Endothelial cell of umbilical vein (primary cell): ENCODE data around the gene MEIOSIN. TPM values are rescaled to one million over a fixed set of nuclear protein-coding genes. Genes with fewer than 3 reads are reported as not detected.

Experiments used
- BruUV-seq: library from RNA; stranded (reverse); fragments of 400-500 nt; replicated peaks from 2 replicates; lab custom pipeline; 2021; lab: Mats Ljungman, UMichigan
- CTCF ChIA-PET: fragments of 300-600, 350-600 bp; sonication (Branson Sonifier 250); formaldehyde crosslinking; loops from one replicate; lab custom pipeline; 2021; ENCODE audit warnings: antibody characterized with exemption, inconsistent platforms; lab: Charles Lee
- POLR2A ChIA-PET: fragments of 300-600, 350-600 bp; sonication (Branson Sonifier 250); formaldehyde crosslinking; loops from one replicate; lab custom pipeline; 2021; ENCODE audit warnings: antibody characterized with exemption, inconsistent platforms; lab: Charles Lee
- DNase-seq: peaks from one replicate; pipeline ENCODE4 v3.0.0-alpha.2; 2011; ENCODE audit warnings: low read depth, low spot score
- FAIRE-seq: peaks from 2 replicates; lab custom pipeline; 2011; peaks lifted over from hg19 to GRCh38; lab: Jason Lieb, UNC
- H2AFZ ChIP-seq: 2 replicates; pipeline ENCODE4 v1.6.0; 2012; ENCODE audit warnings: low read depth, low read length, control low read depth, inconsistent platforms
- H3K27ac ChIP-seq: 2 replicates; pipeline ENCODE4 v1.5.1; 2011; ENCODE audit warnings: low read depth, mild to moderate bottlenecking, control low read depth, low read length, moderate library complexity; ENCODE audit not compliant: insufficient read depth
- H3K27me3 ChIP-seq, 2 experiments: 2 replicates each; pipeline versions ENCODE4 v1.6.0 to v1.6.1; 2011; ENCODE audit warnings: low read length in 2 of 2, mixed read lengths in 1 of 2; ENCODE audit not compliant: control insufficient read depth in 2 of 2, insufficient read depth in 2 of 2
- H3K36me3 ChIP-seq, 2 experiments: 2 replicates in 1 of 2; 3 replicates in 1 of 2; pipeline ENCODE4 v1.5.1; 2011; ENCODE audit warnings: low read length in 2 of 2, mild to moderate bottlenecking in 1 of 2, moderate library complexity in 1 of 2; ENCODE audit not compliant: control insufficient read depth in 2 of 2, insufficient read depth in 2 of 2; ENCODE audit errors: extremely low read depth in 1 of 2
- H3K4me1 ChIP-seq: 3 replicates; pipeline ENCODE4 v1.5.1; 2011; ENCODE audit warnings: mild to moderate bottlenecking, low read length; ENCODE audit not compliant: control insufficient read depth, insufficient read depth; ENCODE audit errors: extremely low read depth
- H3K4me2 ChIP-seq: 2 replicates; pipeline ENCODE4 v1.6.1; 2011; ENCODE audit warnings: low read length, control low read depth, mixed read lengths; ENCODE audit not compliant: insufficient read depth
- H3K4me3 ChIP-seq, 3 experiments: fragments of 200-600 bp in 1 of 3; sonication (generic), shearing (Covaris generic) in 1 of 3; replicated peaks in 1 of 3; 2 replicates each; pipeline ENCODE4 v1.5.1; 2011 to 2016; ENCODE audit warnings: control low read depth in 3 of 3, low read length in 3 of 3, mild to moderate bottlenecking in 2 of 3, inconsistent platforms in 1 of 3, low read depth in 1 of 3, moderate library complexity in 1 of 3; ENCODE audit not compliant: insufficient read depth in 1 of 3
- H3K79me2 ChIP-seq: 2 replicates; pipeline ENCODE4 v1.6.0; 2012; ENCODE audit warnings: low read length, inconsistent platforms; ENCODE audit not compliant: control insufficient read depth, insufficient read depth
- H3K9ac ChIP-seq: replicated peaks from 2 replicates; pipeline ENCODE3; 2011; ENCODE audit warnings: low read length, control low read depth; ENCODE audit not compliant: insufficient read depth; ENCODE audit errors: extremely low read depth
- H3K9me1 ChIP-seq: replicated peaks from 3 replicates; pipeline ENCODE4 v1.6.0; 2011; ENCODE audit warnings: mild to moderate bottlenecking, low read length; ENCODE audit not compliant: control insufficient read depth, insufficient read depth; ENCODE audit errors: extremely low read depth
- H3K9me3 ChIP-seq: replicated peaks from 2 replicates; pipeline ENCODE4 v1.5.1; 2012; ENCODE audit warnings: low read length, inconsistent platforms; ENCODE audit not compliant: control insufficient read depth, insufficient read depth
- H4K20me1 ChIP-seq: replicated peaks from 2 replicates; pipeline ENCODE3; 2011; ENCODE audit warnings: mild to moderate bottlenecking, low read length; ENCODE audit not compliant: control insufficient read depth, insufficient read depth; ENCODE audit errors: extremely low read depth
- EZH2 ChIP-seq: IDR thresholded peaks from 2 replicates; pipeline ENCODE4 v1.6.1; 2012; ENCODE audit warnings: borderline replicate concordance, low read depth, mild to moderate bottlenecking, moderate library complexity, low read length, inconsistent platforms; ENCODE audit not compliant: severe bottlenecking
- FOS ChIP-seq: IDR thresholded peaks from 2 replicates; pipeline ENCODE4 v1.6.1; 2011; ENCODE audit warnings: mild to moderate bottlenecking, low read length, moderate library complexity, borderline replicate concordance; ENCODE audit not compliant: insufficient read depth
- GATA2 ChIP-seq: IDR thresholded peaks from 2 replicates; pipeline ENCODE4 v1.7.0; 2011; ENCODE audit warnings: low read depth, mild to moderate bottlenecking, moderate library complexity, mixed read lengths, low read length; ENCODE audit not compliant: insufficient read length, insufficient read depth
- JUN ChIP-seq: IDR thresholded peaks from 2 replicates; pipeline ENCODE4 v1.6.1; 2011; ENCODE audit warnings: borderline replicate concordance, low read depth; ENCODE audit not compliant: insufficient read length, insufficient read depth
- MYC ChIP-seq: IDR thresholded peaks from one replicate; pipeline ENCODE4 v1.6.1; 2011; ENCODE audit warnings: mild to moderate bottlenecking, low read depth, low read length
- POLR2A ChIP-seq: IDR thresholded peaks from 2 replicates; pipeline ENCODE4 v1.6.1; 2012; ENCODE audit warnings: low read depth, mild to moderate bottlenecking, control low read depth, low read length
- POLR2AphosphoS5 ChIP-seq: IDR thresholded peaks from 2 replicates; pipeline ENCODE4 v1.6.1; 2012; ENCODE audit warnings: low read depth, mild to moderate bottlenecking, control low read depth, low read length, moderate library complexity; ENCODE audit not compliant: insufficient read depth
- dilution Hi-C: fragments of 300-500 bp; cut with MboI; formaldehyde crosslinking; loops from one replicate; pipeline ENCODE4 v1.15.0; 2019; ENCODE audit warnings: low sequenced_read_pairs; ENCODE audit not compliant: extremely low pct_ligation_motif_present
- intact Hi-C: fragments of 100-400 bp; cut with micrococcal nuclease; formaldehyde crosslinking; loops from one replicate; pipeline ENCODE4 v1.10.0; 2022
- polyA plus RNA-seq, 4 experiments: library from polyadenylated mRNA; depleted of rRNA in 3 of 4; stranded (reverse) in 3 of 4; unstranded in 1 of 4; fragments of >200 nt; gene quantifications; 2 replicates each; pipeline versions ENCODE4 v1.2.1 to v1.2.3, GENCODE V29; 2011 to 2012; ENCODE audit warnings: missing spikeins in 1 of 4
- total RNA-seq: library from RNA; stranded (reverse); gene quantifications from 2 replicates; pipeline ENCODE4 v1.2.3, GENCODE V29; 2021
- TF ChIP-seq, protein P1 (sequence below), 2 donors: IDR thresholded peaks; 1 replicate in 1 of 2; 2 replicates in 1 of 2; pipeline ENCODE4 v1.5.1; 2011; ENCODE audit warnings: low read length in 2 of 2, mild to moderate bottlenecking in 2 of 2, moderate library complexity in 2 of 2, control low read depth in 1 of 2, inconsistent platforms in 1 of 2, low read depth in 1 of 2; ENCODE audit not compliant: insufficient read depth in 1 of 2; ENCODE audit errors: extremely low read depth in 1 of 2
- TF ChIP-seq, protein P2 (sequence below): IDR thresholded peaks from 2 replicates; pipeline ENCODE4 v1.6.1; 2011; ENCODE audit not compliant: insufficient read depth, insufficient read length

MEIOSIN gene
- total and polyA plus RNA-seq, 2 donors (not counting 3 experiments of a cell fraction or from before 2014, with no cell fraction given) = not detected

DNA sequence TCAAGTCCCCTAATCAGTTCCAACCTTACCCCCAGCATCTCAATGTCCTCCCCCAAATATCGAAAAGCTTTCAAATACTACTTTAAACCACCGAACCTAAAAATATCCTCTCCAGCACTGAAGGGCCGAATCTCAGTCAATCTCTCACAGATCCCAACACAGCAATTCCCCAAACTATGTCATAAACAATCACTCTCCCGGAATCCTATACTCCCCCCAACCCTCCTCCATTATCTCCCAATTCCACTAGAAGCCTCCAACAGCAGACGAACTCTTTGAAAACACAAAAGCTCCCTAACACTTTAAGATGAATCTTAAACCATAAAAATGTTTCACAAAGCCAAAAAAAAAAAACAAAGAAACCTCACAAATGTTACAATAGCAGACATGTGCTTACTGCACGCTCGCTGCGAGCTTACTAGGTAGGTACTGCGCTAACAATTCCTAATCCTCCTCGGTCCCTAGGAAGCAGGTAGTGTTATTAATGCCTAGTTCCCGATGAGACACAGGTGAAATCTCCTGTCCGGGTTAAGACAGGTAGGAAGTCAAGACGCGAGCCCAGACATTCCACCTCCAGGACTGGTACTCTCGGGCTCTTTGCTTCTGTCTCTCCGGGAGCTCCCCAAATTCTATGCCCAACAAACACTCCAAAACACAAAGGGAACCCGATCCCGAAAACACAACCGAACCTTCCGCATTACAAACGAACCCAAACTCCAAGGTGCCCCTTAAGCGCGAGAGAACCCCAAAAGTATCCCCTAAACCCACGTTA lies 16.7 kb upstream of the MEIOSIN start:
- CTCF ChIA-PET = interaction anchor here (0.6 to 3.7 kb wide), 16 partner anchors 11 to 277 kb away, joined by 3 to 51 read pairs (median 5); partner anchors contain the start of genes DMPK, DMWD, FBXO46 and QPCTL
- Histone ChIP-seq H3K9me3 (no peaks in the 10 kb centered on the region), H3K4me1 (peaks cover 14% of the 10 kb centered on the region), H3K36me3 (peaks cover 0 to 13% of the 10 kb centered on the region in 2 experiments), H3K9ac (peak overlapping the region; percentile 76), H2AFZ (peak overlapping the region; percentile 54), H4K20me1 (no peaks in the 10 kb centered on the region), H3K27ac (peak overlapping the region; percentile 43), H3K27me3 (no peaks in the 10 kb centered on the region), H3K79me2 (peaks cover 28% of the 10 kb centered on the region), H3K4me3 (peak overlapping the region; percentile 54 to 93 (median 61)), H3K4me2 (peak overlapping the region; percentile 98), H3K9me1 (no peaks in the 10 kb centered on the region)
- DNase-seq (peak; percentile 49), FAIRE-seq (no peak)
- no peak for TF ChIP-seq POLR2AphosphoS5
- TF ChIP-seq POLR2A = no peak
- TF ChIP-seq JUN = no peak
- no peak for TF ChIP-seq GATA2
- no peak for TF ChIP-seq EZH2
- TF ChIP-seq, protein P1, sequence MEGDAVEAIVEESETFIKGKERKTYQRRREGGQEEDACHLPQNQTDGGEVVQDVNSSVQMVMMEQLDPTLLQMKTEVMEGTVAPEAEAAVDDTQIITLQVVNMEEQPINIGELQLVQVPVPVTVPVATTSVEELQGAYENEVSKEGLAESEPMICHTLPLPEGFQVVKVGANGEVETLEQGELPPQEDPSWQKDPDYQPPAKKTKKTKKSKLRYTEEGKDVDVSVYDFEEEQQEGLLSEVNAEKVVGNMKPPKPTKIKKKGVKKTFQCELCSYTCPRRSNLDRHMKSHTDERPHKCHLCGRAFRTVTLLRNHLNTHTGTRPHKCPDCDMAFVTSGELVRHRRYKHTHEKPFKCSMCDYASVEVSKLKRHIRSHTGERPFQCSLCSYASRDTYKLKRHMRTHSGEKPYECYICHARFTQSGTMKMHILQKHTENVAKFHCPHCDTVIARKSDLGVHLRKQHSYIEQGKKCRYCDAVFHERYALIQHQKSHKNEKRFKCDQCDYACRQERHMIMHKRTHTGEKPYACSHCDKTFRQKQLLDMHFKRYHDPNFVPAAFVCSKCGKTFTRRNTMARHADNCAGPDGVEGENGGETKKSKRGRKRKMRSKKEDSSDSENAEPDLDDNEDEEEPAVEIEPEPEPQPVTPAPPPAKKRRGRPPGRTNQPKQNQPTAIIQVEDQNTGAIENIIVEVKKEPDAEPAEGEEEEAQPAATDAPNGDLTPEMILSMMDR (IDR thresholded peaks at IDR 0.05; ENCODE audit: extremely low read depth in 1 of 2, insufficient read depth in 1 of 2, low read depth in 1 of 2, low read length in 2 of 2) = no peak
- TF ChIP-seq MYC = no peak
- no peak for TF ChIP-seq FOS
- TF ChIP-seq, protein P2, sequence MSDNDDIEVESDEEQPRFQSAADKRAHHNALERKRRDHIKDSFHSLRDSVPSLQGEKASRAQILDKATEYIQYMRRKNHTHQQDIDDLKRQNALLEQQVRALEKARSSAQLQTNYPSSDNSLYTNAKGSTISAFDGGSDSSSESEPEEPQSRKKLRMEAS = no peak
- intact Hi-C loops (loop anchor here (1.0 kb wide), 2 partner anchors 24 to 53 kb away; partner anchors contain the start of genes QPCTL and SIX5), dilution Hi-C loops (no loop called here)
- POLR2A ChIA-PET = interaction anchor here (0.6 to 2.2 kb wide), 7 partner anchors 11 to 152 kb away, joined by 3 to 24 read pairs (median 4); partner anchors contain the start of genes FBXO46, QPCTL, SIX5 and SNRPD2
- BruUV-seq = TSS peak; percentile 57
